ENCODE data around the gene PLEKHH1. TPM values are rescaled to one million over a fixed set of nuclear protein-coding genes. Genes with fewer than 3 reads are reported as not detected.

Gene PLEKHH1
- total and polyA plus RNA-seq, 2 experiments from 2014 or later: 18.0 to 29.9 TPM

GRCh38 chr14:67570453-67570852 lies 37.4 kb downstream of the PLEKHH1 start:
- no peak overlapping the region for H3K27ac ChIP-seq
- H3K4me1 ChIP-seq (ENCODE audit: low read depth): no peaks in the 10 kb centered on the region
- no peak overlapping the region for H3K4me3 ChIP-seq
- no peak for DNase-seq (ENCODE audit: low read depth in 1 of 2, low spot score in 1 of 2)
- H3K9me3 ChIP-seq (ENCODE audit: low read depth): no peaks in the 10 kb centered on the region
- H3K27me3 ChIP-seq: no peaks in the 10 kb centered on the region
- H3K36me3 ChIP-seq: peaks cover under 1% of the 10 kb centered on the region
- TF ChIP-seq, protein P1, sequence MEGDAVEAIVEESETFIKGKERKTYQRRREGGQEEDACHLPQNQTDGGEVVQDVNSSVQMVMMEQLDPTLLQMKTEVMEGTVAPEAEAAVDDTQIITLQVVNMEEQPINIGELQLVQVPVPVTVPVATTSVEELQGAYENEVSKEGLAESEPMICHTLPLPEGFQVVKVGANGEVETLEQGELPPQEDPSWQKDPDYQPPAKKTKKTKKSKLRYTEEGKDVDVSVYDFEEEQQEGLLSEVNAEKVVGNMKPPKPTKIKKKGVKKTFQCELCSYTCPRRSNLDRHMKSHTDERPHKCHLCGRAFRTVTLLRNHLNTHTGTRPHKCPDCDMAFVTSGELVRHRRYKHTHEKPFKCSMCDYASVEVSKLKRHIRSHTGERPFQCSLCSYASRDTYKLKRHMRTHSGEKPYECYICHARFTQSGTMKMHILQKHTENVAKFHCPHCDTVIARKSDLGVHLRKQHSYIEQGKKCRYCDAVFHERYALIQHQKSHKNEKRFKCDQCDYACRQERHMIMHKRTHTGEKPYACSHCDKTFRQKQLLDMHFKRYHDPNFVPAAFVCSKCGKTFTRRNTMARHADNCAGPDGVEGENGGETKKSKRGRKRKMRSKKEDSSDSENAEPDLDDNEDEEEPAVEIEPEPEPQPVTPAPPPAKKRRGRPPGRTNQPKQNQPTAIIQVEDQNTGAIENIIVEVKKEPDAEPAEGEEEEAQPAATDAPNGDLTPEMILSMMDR (IDR thresholded peaks at IDR 0.05; ENCODE audit: low read depth, low read length): no peak

DNA sequence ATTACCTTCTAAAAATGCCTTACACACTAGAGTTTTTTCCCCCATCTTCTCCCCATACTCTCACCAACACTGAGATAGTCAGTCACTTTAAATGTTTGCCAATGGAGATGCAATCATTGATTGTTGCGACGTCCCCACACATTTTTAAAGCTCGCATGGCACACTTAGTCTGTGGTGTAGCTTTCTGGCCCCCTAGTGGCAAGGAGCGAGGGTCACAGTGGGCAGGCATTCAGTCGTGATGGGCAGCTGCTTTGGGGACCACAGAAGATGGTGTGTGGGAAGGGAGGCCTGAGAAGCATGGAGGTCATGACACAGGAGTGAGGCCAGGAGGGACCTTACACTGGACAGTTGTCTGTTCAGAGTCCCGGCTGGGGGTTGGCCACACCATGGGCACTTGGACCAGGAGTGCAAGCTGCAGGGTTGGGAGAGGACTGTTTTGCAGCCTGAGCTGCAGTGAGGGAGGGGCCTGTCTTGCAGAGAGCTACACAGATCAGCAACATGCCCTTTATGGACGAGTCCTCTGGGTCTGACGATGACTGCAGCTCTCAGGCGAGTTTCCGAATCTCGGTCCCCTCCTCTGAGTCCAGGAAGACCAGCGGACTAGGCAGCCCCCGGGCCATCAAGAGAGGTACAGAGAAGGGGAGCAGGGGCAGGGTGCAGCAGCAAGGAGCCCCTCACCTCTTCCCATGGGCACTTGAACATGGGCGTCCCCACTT lies 38.3 kb downstream of the PLEKHH1 start:
- no peak overlapping the region for H3K4me3 ChIP-seq
- peaks cover 7% of the 10 kb centered on the region for H3K36me3 ChIP-seq
- H3K4me1 ChIP-seq (ENCODE audit: low read depth): no peaks in the 10 kb centered on the region

GRCh38 chr14:67571991-67572323 lies 38.9 kb downstream of the PLEKHH1 start:
- Histone ChIP-seq H3K27me3 (no peaks in the 10 kb centered on the region), H3K4me1 (ENCODE audit: low read depth) (no peaks in the 10 kb centered on the region), H3K4me3 (no peak overlapping the region), H3K9me3 (ENCODE audit: low read depth) (no peaks in the 10 kb centered on the region), H3K27ac (no peak overlapping the region), H3K36me3 (peaks cover 7% of the 10 kb centered on the region)
- TF ChIP-seq, protein P1 (IDR thresholded peaks at IDR 0.05; ENCODE audit: low read depth, low read length): no peak
- DNase-seq (ENCODE audit: low read depth in 1 of 2, low spot score in 1 of 2): no peak

More for the DNA sequence above, 38.3 kb downstream of the PLEKHH1 start:
- DNase-seq (ENCODE audit: low read depth in 1 of 2, low spot score in 1 of 2): peak; percentile 66
- no peak overlapping the region for H3K27ac ChIP-seq
- TF ChIP-seq, protein P1 (IDR thresholded peaks at IDR 0.05; ENCODE audit: low read depth, low read length): peak; percentile 97
- no peaks in the 10 kb centered on the region for H3K27me3 ChIP-seq
- H3K9me3 ChIP-seq (ENCODE audit: low read depth): no peaks in the 10 kb centered on the region

GRCh38 chr14:67572608-67573007 lies 39.5 kb downstream of the PLEKHH1 start:
- TF ChIP-seq, protein P1 (IDR thresholded peaks at IDR 0.05; ENCODE audit: low read depth, low read length): no peak
- no peak overlapping the region for H3K4me3 ChIP-seq
- H3K27me3 ChIP-seq: no peaks in the 10 kb centered on the region
- H3K36me3 ChIP-seq: peaks cover 7% of the 10 kb centered on the region
- no peaks in the 10 kb centered on the region for H3K4me1 ChIP-seq (ENCODE audit: low read depth)
- no peak overlapping the region for H3K27ac ChIP-seq
- H3K9me3 ChIP-seq (ENCODE audit: low read depth): no peaks in the 10 kb centered on the region
- DNase-seq (ENCODE audit: low read depth in 1 of 2, low spot score in 1 of 2): no peak

DNA sequence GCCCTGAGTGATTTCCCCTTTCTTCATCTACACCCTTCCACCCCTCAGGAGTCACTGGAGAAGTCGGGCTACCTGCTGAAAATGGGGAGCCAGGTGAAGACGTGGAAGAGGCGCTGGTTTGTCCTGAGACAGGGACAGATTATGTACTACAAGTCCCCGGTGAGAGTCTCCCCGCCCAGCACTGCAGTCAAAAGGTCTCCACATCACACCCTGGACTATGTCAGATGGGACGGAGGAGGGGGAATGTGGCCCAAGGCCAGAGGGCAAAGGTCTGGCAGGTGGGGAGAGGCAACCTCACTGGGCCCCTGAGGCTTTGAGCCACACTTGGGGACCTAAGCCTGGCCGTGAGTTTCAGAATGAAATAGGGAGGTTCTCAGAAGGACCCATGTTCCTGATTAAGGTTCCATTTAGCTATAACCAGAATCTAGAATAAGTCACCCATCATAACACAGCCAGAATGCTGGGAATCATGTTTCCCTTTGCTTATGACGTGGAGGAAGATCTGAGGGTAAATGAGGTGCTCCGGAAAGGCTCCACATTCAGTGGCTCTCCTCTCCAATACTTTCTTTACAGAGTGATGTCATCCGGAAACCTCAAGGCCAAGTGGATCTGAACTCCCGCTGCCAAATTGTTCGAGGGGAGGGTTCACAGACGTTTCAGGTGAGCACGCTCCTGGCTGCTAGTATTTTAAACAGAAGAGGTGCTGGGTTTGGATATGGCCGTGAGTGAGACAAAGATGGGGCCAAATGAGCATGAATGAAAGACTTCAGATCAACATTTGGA lies 40.3 kb downstream of the PLEKHH1 start:
- DNase-seq (ENCODE audit: low read depth in 1 of 2, low spot score in 1 of 2): no peak
- Histone ChIP-seq H3K27me3 (no peaks in the 10 kb centered on the region), H3K36me3 (peaks cover 7% of the 10 kb centered on the region), H3K4me1 (ENCODE audit: low read depth) (no peaks in the 10 kb centered on the region), H3K9me3 (ENCODE audit: low read depth) (no peaks in the 10 kb centered on the region), H3K27ac (no peak overlapping the region), H3K4me3 (no peak overlapping the region)
- TF ChIP-seq, protein P1 (IDR thresholded peaks at IDR 0.05; ENCODE audit: low read depth, low read length): no peak

Measured in cardiac muscle cell (in vitro differentiated cells and primary cell).